NCI-H128 (cell line): ENCODE results near the gene LATS2.

Experiments
- DNase-seq: peaks from one replicate; lab custom pipeline; 2025; ENCODE audit not compliant: unreplicated experiment; lab: John Stamatoyannopoulos, UW

Gene LATS2

DNA sequence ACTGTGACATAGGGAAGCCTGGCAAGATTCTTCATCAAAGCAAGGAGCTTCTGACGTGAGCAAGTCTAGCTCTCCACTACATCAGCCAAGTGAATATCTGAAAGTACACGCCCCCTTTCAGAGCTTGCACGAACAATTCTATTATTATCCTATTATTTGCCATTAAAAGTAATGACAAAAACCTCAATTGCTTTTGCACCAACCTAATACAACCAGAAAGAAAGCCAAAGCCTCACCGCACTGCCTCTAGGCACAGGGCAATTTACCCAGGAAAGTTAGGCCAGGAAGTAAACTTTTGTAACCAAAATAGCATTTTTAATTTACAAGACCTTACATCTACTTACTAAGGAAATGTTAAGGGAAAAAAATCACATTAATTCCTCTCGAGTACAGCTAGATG is 41.2 kb downstream of the LATS2 start:
- no peak for DNase-seq

DNA sequence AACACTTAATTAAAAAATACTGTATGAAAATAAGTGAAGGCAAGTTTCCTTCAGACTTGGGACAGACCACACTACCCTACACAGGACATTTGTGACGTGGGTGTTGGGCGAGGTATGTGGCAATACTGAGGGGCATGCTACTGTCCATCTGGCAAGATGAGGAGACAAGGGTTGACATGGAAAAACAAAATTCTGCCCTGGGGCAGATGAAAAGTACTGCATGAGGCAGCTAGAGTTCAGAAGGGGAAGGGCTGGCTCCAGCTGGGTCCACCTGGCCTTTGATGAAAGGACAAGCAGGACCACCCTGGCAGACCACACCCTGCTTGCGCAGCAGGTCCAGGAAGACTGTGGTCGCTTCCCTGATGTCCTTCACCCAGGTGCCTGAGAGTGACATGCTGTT is 43.2 kb downstream of the LATS2 start:
- DNase-seq, result no peak

DNA sequence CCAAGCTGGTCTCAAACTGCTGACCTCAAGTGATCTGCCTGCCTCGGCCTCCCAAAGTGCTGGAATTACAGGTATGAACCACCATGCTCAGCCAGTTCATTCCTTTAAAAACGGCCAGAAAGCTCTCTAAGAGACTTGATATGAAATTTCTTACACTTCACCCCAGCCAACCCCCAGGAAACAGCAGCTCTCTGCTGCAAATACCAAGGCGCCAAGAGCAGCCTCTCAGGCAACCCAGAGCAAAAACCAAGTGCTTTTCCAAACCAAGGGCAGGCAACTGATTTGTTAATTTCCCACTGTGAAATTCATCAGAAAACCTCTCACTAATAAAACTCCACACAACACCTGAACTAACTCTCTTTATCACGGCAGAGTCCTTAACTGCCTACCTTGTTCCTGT is 44.9 kb downstream of the LATS2 start:
- no peak for DNase-seq

DNA sequence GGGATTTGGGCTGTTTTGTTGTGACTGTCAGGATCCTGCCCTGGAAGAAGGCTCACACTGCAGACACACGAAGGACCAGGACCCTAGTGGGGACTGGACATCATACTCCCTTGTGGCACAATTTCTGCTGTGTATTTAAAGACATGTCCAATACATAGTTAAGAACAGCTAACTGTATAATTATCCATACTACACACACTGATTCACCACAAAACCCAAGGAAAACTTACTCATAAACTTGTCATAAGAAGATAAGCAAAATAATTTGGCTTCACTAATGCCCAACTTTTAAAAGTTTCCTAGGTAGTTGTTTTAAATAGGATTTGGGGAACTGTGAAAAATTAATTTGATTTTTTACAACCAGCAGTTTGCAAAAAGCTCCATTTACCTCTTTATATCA is 46.1 kb downstream of the LATS2 start:
- DNase-seq, result no peak

DNA sequence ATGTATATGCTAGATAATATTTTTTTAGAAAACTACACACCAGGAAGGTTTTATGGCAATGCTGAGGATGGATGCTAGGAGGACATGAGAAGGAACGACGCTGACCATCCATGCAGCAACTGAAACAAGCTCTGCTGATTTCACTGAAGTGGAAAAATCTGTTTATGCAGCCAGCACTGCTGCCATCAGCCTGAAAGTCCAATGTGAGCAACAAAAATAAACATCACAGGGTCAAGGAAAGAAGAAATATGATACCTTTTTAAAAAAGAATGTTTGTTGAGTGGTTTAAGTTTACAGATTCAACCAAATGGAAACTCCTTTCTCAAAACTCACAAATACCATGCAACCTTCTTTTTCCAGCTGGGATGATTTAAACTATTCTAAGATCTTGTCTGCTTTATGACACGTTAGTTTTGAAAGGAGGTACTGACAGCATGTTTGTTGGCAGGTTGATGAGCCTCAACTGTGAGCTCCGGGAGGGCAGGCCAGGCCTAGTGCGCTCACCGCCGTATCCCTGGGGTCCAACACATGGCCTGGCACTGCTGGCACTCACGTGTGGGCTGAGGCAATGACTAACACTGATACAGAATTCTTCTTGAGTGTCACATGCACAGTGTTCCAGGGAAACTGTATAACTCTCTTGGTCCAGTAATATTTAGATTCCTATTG is 46.8 kb downstream of the LATS2 start:
- no peak for DNase-seq

- no peak for DNase-seq
These were observed 47.3 kb downstream of the LATS2 start for GRCh38 chr13:21014139-21014501.

DNA sequence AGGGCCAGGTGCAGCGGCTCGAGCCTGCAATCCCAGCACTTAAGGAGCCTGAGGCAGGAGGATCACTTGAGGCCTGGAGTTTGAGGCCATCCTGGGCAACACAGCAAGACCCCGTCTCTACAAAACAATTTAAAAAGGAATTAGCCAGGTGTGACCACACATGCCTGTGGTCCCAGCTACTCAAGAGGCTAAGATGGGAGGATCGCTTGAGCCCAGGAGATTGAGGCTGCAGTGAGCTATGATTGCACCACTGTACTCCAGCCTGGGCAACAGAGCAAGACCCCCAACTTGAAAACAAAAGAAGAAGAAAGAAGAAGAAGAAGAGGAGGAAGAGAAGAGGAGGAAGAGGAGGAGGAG is 47.7 kb downstream of the LATS2 start:
- DNase-seq, result no peak

DNA sequence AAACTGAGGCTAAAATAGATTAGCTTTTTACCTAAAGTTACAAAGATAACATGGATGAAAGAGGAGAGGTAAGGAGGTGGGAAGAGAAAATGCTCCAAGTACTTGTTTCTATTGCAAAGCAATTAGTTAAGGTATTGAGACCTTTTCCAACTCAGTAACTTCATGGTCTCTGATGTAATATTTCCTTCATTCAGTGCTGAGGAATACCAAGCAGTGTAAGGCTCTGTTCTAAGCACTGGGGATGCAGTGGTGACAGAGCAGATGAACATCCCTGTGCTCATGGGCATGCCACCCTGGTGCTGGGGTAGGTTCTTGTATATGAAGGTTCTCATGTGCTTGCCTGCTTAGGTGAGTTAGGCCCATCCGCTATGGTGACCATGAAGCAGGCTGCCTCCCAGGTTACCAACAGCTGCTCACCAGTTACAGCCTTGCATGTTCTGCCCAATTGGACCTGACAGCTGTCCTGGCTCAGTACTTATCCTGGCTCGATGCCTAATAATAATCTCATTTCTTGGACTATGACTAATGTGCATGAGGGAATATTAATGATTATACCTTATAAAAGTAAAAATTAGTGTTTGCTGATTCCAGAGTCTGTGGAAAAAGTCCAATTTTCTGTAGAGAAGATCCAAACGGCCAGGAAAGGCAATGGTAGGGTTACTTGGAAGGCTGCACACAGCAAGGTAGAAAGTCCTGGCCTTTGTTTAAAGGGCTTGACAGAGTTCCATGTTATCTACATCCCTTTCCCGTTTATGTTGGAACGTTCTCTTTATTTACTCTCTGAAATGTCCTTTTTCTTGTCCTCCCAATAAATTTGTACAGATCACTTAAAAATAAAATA is 48.3 kb downstream of the LATS2 start:
- no peak for DNase-seq

DNA sequence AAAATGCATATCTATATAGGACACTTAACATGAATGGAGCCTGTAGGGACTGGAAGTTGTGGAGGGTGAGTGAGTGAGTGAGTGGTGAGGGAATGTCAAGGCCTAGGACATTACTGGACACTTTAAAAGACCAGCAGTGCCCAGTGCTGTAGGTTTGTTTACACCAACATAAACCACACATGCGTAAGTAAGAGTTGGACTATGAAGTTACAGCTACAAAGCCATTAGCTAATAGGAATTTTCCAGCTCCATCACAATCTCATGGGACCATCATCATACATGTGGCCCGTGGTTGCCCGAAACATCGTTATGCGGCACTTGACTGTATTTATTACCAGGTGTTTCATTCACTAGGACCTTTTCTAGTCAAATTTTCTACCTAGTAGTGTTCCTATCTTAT is 49.2 kb downstream of the LATS2 start:
- DNase-seq, result no peak

DNA sequence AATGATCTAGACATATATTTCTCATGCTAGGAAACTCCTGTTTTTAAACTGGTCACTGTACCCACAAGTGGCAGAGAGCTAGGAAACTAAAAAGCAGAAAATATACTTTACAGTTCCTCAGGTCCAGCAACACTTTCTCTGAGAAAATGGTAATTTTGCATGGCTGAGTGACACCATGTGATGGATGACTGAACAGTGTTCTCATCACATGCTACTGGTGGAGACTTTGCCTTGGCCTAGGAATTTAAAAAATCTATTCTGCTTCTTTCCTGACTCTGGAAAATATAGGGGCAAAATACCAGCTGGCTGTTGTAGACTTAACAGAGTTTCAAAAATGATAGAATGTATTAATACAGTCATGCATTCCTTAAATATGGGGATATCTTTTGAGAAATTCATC is 50.0 kb downstream of the LATS2 start:
- DNase-seq, result no peak

DNA sequence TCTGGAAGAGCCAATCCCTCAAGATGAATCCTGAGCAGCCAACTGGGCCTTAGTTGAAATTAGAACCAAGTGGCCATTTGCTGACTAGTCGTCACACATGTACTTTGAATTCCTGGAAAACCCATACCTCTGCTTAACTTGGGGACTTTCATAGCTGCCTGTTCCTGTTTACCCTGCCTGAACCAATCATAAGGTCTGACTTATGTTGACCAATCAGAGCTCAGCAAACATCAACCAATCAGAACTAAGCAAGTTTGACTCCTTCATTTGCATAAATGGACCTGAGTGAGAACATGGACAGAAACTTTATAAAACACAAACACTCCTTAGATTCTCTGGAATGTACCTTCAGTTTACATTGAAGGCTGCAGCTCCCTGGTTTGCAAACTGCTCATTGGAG is 50.8 kb downstream of the LATS2 start:
- no peak for DNase-seq

DNA sequence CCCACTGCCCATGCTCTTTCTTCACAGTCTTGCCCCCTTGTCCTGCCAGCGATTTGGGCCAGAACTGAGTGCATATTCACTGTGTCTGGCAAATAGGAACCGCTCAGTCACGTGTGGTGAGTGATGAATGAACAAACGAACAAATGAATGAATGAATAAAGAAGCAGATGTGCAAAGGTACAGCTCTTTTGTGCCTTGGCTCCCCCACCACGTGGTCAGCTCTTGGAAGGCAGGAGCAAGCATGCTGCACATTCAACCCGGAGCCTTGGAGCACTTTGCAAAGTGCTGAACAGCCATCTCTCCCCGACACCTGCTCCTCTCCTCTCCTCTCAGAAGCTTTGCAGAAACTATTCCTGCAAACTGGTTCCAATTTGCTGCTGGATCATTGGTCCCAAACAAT is 52.4 kb downstream of the LATS2 start:
- no peak for DNase-seq

- no peak for DNase-seq
These were observed 53.4 kb downstream of the LATS2 start for GRCh38 chr13:21008026-21008425.

GRCh38 chr13:21006141-21007005 is 55.0 kb downstream of the LATS2 start:
- DNase-seq, result no peak

DNA sequence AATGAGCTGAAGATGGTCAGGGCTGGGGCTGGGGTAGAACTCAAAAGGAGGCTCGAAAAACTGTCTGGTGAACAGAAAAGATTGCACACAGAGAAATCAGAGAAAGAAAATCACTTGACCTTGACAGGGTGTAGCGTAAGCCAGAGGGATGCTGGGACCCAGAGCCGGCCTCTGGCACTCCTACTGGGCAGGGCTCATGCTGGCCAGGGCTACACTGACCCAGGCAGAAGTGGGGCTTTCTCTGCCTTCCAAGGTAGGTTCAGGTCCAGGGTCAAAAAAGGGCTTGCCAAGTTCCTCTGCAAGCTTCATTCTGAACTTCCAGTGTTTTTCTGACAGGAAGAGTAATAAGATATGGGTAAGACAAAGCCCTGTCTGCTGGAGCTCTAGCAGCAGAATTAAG is 56.2 kb downstream of the LATS2 start:
- DNase-seq, result no peak

GRCh38 chr13:21001471-21001870 is 59.9 kb downstream of the LATS2 start:
- no peak for DNase-seq

DNA sequence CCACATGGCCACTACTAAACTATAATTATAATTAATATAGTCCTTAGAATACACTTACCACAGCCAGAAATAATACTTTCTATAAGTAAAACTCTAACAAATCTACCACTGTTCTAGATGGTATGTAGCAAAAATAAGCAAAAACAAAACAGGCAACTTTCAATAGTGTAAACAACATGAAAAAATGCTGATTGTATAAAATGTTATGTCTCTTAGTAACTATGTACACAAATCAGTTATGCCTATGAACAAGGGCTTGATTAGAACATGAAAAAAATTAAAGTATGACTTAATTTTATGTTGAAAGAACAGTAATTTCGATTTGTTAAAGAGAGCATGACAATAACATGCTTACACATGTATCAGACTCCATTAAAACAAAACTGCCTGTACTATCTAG is 60.7 kb downstream of the LATS2 start:
- no peak for DNase-seq

DNA sequence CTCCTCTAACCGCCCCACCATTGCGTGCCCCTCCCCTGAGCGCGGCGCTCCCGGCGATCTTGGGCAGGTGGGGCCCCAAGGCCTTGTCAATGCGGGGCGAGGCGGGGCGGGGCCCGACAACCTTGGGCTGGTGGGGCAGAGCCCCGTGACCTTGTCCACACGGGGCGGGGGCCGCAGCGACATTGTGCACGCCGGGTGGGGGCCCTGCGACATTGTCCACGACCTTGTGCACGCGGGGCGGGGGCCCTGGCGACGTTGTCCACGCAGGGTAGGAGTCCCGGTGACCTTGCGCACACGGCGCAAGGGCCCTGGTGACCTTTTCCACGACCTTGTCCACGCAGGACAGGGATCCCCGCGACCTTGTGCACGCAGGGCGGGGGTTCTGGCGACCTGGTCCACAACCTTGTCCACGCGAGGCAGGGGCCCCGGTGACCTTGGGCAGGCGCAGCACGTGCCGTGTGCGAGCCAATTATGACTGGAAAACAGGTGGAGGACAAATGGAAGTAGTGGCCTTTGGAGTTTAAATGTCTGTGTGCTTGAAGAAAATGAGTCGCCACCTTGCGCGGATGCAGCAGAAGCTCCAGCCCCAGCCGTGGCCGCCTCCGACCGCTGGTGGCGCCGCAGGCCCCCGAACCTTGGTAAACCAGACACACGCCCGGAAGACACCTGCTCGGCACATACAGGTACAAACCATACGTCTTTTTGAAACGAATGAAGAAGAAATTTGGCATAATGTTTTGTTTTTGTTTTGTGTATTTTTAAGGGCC is 62.6 kb downstream of the LATS2 start:
- DNase-seq, result no peak

- no peak for DNase-seq
These were observed 63.9 kb downstream of the LATS2 start for GRCh38 chr13:20997301-20998161.

DNA sequence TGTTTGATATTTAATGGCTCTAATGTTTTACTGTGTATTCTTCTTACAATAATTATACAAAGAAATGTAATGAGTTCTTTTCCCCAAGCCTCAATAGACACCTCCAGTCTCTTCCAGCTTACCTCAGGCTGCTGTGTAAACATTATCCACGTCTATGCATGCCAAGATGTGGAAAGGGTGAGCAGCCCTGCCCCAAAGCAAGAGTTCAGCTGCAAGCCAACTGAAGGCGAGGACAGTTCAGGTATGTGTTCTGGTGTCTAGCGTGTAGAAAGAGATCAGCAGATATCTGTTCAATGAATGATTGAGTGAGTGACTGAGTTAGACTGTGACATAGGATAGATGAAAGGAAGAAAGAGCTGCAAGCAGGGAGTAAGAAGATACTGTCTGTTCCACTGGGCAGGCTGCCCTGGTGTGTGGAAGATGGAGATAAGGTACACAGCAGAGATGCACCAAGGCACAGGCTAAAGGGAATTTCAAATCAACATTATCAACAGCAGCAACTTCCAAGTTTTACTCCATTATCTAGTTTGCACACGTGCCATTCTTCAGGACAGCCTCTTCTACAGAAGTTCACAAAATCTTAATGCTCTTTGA is 66.0 kb downstream of the LATS2 start:
- DNase-seq, result no peak
